ENCODE data around the gene KCNIP4.

KCNIP4 gene

DNA sequence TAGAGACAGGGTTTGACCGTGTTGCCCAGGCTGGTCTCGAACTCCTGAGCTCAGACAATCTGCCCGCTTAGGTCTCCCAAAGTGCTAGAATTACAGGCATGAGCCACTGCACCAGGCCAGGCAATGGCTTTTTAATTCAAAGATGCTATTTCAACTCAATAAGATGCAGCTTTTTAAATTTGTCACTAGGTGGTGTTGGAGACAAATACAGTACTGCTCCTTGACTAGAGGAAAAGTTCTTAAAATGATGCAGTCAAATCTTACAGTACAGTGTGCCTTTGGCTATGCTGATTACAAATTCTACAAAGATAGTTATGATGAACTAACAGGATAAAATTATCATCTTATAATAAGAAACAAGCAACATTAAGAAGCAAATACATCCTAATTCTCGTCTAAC lies 441.1 kb downstream of the KCNIP4 start:
- DNase-seq (ENCODE audit: low read depth, low spot score), result no peak
- Histone ChIP-seq H3K9me3 (ENCODE audit: control insufficient read depth, insufficient read depth, low read length) (no peaks in the 10 kb centered on the region), H3K36me3 (ENCODE audit: control insufficient read depth, insufficient read depth, low read length) (no peaks in the 10 kb centered on the region), H3K27me3 (ENCODE audit: control insufficient read depth, insufficient read depth, low read length) (no peaks in the 10 kb centered on the region), H3K4me3 (ENCODE audit: low read length) (no peak overlapping the region), H3K4me1 (ENCODE audit: control insufficient read depth, insufficient read depth, low read length) (no peaks in the 10 kb centered on the region), H3K27ac (ENCODE audit: low read length) (no peak overlapping the region)
- no CpG with 5 or more reads among the region's 4 CpGs for WGBS (ENCODE audit: insufficient coverage, insufficient read length)

DNA sequence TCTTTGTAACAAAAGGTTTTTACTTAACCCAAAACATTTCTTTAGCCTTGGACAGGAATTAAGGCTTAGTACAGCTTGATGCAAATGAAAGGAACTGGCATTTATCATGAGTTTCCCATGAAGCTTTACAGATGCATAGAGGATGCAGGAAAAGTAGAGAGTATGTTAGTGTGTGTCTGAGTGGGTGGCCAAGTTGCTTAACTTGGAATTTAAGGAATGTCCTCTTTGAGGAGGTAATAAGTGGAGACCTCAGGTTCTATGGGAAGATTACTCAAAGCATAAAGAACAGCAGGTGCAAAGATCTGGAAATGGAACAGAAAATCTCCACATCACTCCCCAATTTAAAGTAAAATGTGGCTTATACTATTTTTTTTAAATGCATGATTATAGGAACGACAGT lies 457.9 kb downstream of the KCNIP4 start:
- no CpG with 5 or more reads among the region's 1 CpG for WGBS (ENCODE audit: insufficient coverage, insufficient read length)
- Histone ChIP-seq H3K4me1 (ENCODE audit: control insufficient read depth, insufficient read depth, low read length) (no peaks in the 10 kb centered on the region), H3K27ac (ENCODE audit: low read length) (no peak overlapping the region), H3K36me3 (ENCODE audit: control insufficient read depth, insufficient read depth, low read length) (no peaks in the 10 kb centered on the region), H3K9me3 (ENCODE audit: control insufficient read depth, insufficient read depth, low read length) (no peaks in the 10 kb centered on the region), H3K4me3 (ENCODE audit: low read length) (no peak overlapping the region), H3K27me3 (ENCODE audit: control insufficient read depth, insufficient read depth, low read length) (no peaks in the 10 kb centered on the region)
- DNase-seq (ENCODE audit: low read depth, low spot score), result no peak

DNA sequence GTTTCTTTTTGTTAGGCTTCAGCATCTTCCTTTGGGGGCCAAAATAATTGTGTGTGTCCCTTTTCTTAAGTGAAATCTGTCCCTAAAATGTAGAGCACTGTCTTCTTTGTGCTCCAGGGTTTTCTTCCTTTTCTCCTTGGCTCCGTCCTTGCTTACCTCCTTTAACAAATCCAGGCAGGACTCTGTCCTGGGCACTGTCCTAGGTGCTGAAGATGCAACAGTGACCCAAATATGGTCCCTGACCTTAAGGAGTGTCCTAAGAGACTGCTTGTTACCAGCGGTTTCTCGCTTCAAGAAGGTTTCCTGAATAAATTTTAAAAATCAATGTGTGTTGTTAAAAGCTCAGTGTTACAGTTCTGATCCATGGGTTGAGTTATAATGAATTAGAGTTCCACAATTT lies 471.8 kb downstream of the KCNIP4 start:
- Histone ChIP-seq H3K27me3 (ENCODE audit: control insufficient read depth, insufficient read depth, low read length) (no peaks in the 10 kb centered on the region), H3K36me3 (ENCODE audit: control insufficient read depth, insufficient read depth, low read length) (no peaks in the 10 kb centered on the region)
- peak; percentile 41 for DNase-seq (ENCODE audit: low read depth, low spot score)

DNA sequence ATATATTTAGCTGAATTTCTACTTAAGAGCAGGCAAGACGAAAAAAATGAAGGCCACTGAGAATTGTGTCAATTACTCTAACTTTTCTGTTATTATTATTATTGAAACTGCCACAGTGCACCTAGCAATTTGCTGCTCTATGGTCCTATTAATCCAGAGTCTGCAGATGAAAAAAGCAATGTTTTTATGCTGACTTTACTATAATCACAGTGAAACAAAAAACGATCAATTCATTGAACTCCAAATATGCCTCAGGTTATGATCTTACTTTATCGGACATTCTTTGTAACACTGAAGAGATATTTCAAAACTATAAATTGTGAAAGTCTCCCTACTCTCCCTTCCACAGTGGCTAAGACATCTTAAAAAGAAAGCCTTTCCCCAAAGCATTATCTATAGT lies 474.4 kb downstream of the KCNIP4 start:
- no peaks in the 10 kb centered on the region for H3K9me3 ChIP-seq (ENCODE audit: control insufficient read depth, insufficient read depth, low read length)
- no CpG with 5 or more reads among the region's 3 CpGs for WGBS (ENCODE audit: insufficient coverage, insufficient read length)
- H3K4me3 ChIP-seq (ENCODE audit: low read length), result no peak overlapping the region
- H3K27me3 ChIP-seq (ENCODE audit: control insufficient read depth, insufficient read depth, low read length), result no peaks in the 10 kb centered on the region
- no peak overlapping the region for H3K27ac ChIP-seq (ENCODE audit: low read length)
- DNase-seq (ENCODE audit: low read depth, low spot score), result no peak
- H3K4me1 ChIP-seq (ENCODE audit: control insufficient read depth, insufficient read depth, low read length), result no peaks in the 10 kb centered on the region
- no peaks in the 10 kb centered on the region for H3K36me3 ChIP-seq (ENCODE audit: control insufficient read depth, insufficient read depth, low read length)

More for the DNA sequence above, 471.8 kb downstream of the KCNIP4 start:
- no peaks in the 10 kb centered on the region for H3K4me1 ChIP-seq (ENCODE audit: control insufficient read depth, insufficient read depth, low read length)
- no peak overlapping the region for H3K4me3 ChIP-seq (ENCODE audit: low read length)
- H3K27ac ChIP-seq (ENCODE audit: low read length), result no peak overlapping the region
- no peaks in the 10 kb centered on the region for H3K9me3 ChIP-seq (ENCODE audit: control insufficient read depth, insufficient read depth, low read length)
- WGBS (ENCODE audit: insufficient coverage, insufficient read length), result no CpG with 5 or more reads among the region's 3 CpGs

DNA sequence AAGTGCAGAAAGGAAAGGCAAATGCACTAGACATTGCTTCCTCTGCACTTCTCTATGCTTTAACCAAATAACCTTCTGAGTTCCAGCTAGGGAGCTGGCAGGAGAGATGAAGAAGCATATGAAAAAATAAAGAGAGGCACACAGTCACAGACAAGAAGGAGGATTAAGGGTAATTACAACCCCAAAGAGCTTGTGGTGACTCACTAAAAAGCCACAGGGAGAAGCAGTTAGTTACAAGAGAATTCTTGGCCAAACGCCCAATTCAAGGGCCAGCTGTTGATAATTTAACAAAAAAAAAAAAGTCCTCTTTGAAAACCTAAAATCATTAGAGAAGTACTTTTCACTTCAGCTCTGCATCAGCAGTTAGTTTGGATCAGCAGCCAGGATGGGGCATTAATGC lies 478.0 kb downstream of the KCNIP4 start:
- Histone ChIP-seq H3K27me3 (ENCODE audit: control insufficient read depth, insufficient read depth, low read length) (no peaks in the 10 kb centered on the region), H3K36me3 (ENCODE audit: control insufficient read depth, insufficient read depth, low read length) (no peaks in the 10 kb centered on the region), H3K4me3 (ENCODE audit: low read length) (no peak overlapping the region), H3K9me3 (ENCODE audit: control insufficient read depth, insufficient read depth, low read length) (no peaks in the 10 kb centered on the region), H3K4me1 (ENCODE audit: control insufficient read depth, insufficient read depth, low read length) (no peaks in the 10 kb centered on the region), H3K27ac (ENCODE audit: low read length) (no peak overlapping the region)
- no peak for DNase-seq (ENCODE audit: low read depth, low spot score)
- no CpG with 5 or more reads among the region's 1 CpG for WGBS (ENCODE audit: insufficient coverage, insufficient read length)

DNA sequence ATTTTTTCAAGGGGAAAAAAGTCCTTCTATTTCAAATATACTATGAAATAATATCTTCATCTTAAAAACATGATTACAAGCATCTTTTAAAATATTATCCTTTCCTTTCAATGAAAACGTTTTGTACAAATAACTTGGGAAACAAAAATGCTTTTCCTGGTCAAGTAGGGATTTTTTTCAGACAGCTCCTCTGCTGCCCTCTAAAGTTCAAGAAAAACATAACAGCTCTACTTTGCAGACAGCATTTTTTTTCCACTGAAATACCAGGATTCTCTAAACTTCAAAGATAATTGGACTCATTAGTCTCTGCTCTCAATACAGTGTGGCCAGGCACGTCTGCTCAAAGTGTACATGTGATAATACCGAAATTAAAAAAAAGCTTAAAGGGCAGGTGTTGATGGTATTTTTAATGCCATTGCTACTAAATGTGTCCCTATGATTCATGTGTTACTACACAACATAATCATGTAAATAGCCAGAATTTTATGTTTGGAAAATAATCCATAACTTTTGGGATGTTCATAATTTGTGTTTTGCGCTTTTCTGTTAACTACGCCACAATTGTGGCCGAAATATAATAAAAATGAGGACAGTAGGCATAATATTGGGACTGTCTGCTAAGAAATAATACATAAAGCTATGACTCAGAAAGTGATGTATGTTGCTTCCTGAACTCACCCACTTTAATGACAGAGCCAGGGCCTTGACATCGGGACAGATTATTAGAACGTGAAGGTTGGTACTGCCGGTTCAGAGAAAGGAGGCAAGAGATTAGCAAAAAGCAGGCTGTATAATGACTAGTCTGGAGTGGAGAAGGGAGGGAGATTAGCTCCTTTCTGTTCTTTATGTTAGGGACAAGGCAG lies 478.9 kb downstream of the KCNIP4 start:
- Histone ChIP-seq H3K4me1 (ENCODE audit: control insufficient read depth, insufficient read depth, low read length) (no peaks in the 10 kb centered on the region), H3K4me3 (ENCODE audit: low read length) (no peak overlapping the region), H3K9me3 (ENCODE audit: control insufficient read depth, insufficient read depth, low read length) (no peaks in the 10 kb centered on the region), H3K27ac (ENCODE audit: low read length) (no peak overlapping the region), H3K27me3 (ENCODE audit: control insufficient read depth, insufficient read depth, low read length) (no peaks in the 10 kb centered on the region), H3K36me3 (ENCODE audit: control insufficient read depth, insufficient read depth, low read length) (no peaks in the 10 kb centered on the region)
- no CpG with 5 or more reads among the region's 9 CpGs for WGBS (ENCODE audit: insufficient coverage, insufficient read length)
- DNase-seq (ENCODE audit: low read depth, low spot score), result no peak

DNA sequence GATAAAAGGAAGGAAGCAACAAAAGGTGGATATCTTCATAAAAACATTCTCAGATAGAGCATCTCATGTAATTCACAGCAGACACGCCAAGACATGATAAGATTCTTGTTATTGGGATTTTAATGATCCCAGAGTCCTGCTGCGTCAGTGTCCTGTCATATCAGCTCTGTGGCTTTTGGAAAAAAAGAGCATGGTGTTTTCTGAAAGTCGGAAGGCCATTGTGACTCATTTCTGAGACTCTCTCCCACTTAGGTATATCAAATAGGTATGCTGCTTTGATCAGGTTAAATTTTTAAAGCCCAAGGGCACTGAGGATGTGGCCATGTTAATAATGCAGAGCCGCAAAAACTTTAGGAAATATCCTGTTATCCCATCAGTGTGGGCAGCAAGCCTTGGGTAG lies 481.0 kb downstream of the KCNIP4 start:
- Histone ChIP-seq H3K4me3 (ENCODE audit: low read length) (no peak overlapping the region), H3K9me3 (ENCODE audit: control insufficient read depth, insufficient read depth, low read length) (no peaks in the 10 kb centered on the region)
- no CpG with 5 or more reads among the region's 4 CpGs for WGBS (ENCODE audit: insufficient coverage, insufficient read length)

DNA sequence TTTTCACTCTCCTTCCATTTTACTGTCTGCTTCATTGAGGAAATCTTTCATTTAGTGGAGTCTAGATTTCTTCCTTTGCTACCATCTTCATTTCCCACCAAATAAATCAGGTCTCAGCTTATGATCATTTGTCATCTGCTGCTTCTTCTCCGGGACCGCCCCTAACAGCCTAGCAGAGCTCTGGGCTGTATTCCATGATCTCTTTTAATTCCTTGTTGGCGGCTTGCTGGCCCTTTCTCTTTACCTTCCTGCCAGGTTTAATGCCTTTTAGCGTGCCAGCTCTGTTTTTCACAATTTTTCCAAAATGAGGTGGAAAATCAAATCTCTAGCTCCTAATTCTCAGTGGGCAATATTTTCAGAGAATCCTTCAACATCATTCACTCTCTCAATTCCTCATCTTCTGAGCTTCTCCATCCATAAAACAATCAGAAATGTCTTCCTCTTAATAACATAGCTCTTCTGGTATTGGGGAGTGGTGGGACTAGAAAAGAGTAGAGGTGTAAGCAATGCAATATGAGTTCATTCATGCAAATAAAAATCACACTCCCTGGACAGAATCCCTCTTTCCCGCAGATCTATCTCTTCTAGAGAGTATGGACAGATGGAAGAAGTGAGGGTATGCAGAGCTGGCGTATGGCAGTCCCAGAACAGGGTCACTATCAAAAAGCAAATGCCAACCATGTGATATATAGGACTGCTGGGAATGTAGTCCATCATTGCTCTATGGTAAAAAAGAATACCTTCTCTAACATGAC lies 491.3 kb downstream of the KCNIP4 start:
- no peak for DNase-seq (ENCODE audit: low read depth, low spot score)
- no peaks in the 10 kb centered on the region for H3K36me3 ChIP-seq (ENCODE audit: control insufficient read depth, insufficient read depth, low read length)
- no CpG with 5 or more reads among the region's 6 CpGs for WGBS (ENCODE audit: insufficient coverage, insufficient read length)

More for the DNA sequence above, 481.0 kb downstream of the KCNIP4 start:
- H3K27me3 ChIP-seq (ENCODE audit: control insufficient read depth, insufficient read depth, low read length), result no peaks in the 10 kb centered on the region
- H3K4me1 ChIP-seq (ENCODE audit: control insufficient read depth, insufficient read depth, low read length), result no peaks in the 10 kb centered on the region
- no peaks in the 10 kb centered on the region for H3K36me3 ChIP-seq (ENCODE audit: control insufficient read depth, insufficient read depth, low read length)
- no peak overlapping the region for H3K27ac ChIP-seq (ENCODE audit: low read length)
- DNase-seq (ENCODE audit: low read depth, low spot score), result no peak

DNA sequence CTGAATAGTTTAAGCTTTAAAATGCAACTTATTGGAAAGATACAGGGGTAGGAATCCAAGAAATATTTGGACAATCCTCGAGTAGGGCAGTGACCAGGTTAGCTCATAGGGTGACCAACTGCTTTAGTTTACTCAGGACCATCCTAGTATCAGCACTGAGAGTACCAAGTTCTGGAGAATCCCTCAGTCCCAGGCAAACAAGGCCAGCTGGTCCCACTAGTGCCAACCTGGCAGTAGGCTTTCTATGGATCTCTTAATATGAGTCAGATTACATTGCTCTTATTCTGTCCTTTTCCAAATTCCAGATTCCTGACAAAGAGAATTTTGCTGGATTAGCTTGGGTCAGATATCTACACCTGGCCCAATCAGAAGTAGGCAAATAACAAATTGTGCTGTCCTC lies 493.7 kb downstream of the KCNIP4 start:
- no CpG with 5 or more reads among the region's 1 CpG for WGBS (ENCODE audit: insufficient coverage, insufficient read length)
- no peak overlapping the region for H3K4me3 ChIP-seq (ENCODE audit: low read length)
- no peaks in the 10 kb centered on the region for H3K27me3 ChIP-seq (ENCODE audit: control insufficient read depth, insufficient read depth, low read length)
- H3K36me3 ChIP-seq (ENCODE audit: control insufficient read depth, insufficient read depth, low read length), result no peaks in the 10 kb centered on the region
- no peak overlapping the region for H3K27ac ChIP-seq (ENCODE audit: low read length)
- no peaks in the 10 kb centered on the region for H3K4me1 ChIP-seq (ENCODE audit: control insufficient read depth, insufficient read depth, low read length)
- no peak for DNase-seq (ENCODE audit: low read depth, low spot score)
- no peaks in the 10 kb centered on the region for H3K9me3 ChIP-seq (ENCODE audit: control insufficient read depth, insufficient read depth, low read length)

More for the DNA sequence above, 491.3 kb downstream of the KCNIP4 start:
- Histone ChIP-seq H3K4me3 (ENCODE audit: low read length) (no peak overlapping the region), H3K9me3 (ENCODE audit: control insufficient read depth, insufficient read depth, low read length) (no peaks in the 10 kb centered on the region), H3K27ac (ENCODE audit: low read length) (no peak overlapping the region), H3K27me3 (ENCODE audit: control insufficient read depth, insufficient read depth, low read length) (no peaks in the 10 kb centered on the region), H3K4me1 (ENCODE audit: control insufficient read depth, insufficient read depth, low read length) (no peaks in the 10 kb centered on the region)

DNA sequence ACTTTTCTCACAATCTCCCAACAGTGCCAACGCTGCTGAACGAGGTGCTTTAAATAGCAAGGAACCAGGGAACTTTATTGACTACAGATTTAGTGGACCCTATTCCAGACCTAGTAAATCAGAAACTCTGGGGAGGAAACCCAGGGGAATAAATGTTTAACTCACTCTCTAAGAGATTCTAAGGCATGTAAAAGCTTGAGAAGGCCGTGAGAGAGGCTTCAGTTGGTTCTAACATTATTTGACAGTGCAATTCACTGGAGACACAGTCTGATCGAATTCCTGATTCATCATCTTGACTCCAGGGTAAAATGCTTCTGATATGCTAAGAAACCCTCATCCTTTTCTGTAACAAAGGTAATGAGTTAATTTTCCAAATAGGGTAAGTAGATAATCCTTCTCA lies 494.4 kb downstream of the KCNIP4 start:
- H3K4me3 ChIP-seq (ENCODE audit: low read length), result no peak overlapping the region
- H3K36me3 ChIP-seq (ENCODE audit: control insufficient read depth, insufficient read depth, low read length), result no peaks in the 10 kb centered on the region
- H3K27ac ChIP-seq (ENCODE audit: low read length), result no peak overlapping the region
- no peaks in the 10 kb centered on the region for H3K4me1 ChIP-seq (ENCODE audit: control insufficient read depth, insufficient read depth, low read length)
- WGBS (ENCODE audit: insufficient coverage, insufficient read length), result no CpG with 5 or more reads among the region's 4 CpGs
- no peak for DNase-seq (ENCODE audit: low read depth, low spot score)
- H3K27me3 ChIP-seq (ENCODE audit: control insufficient read depth, insufficient read depth, low read length), result no peaks in the 10 kb centered on the region
- no peaks in the 10 kb centered on the region for H3K9me3 ChIP-seq (ENCODE audit: control insufficient read depth, insufficient read depth, low read length)
